Tibial nerve (tissue), 3 donors: ENCODE measurements around the gene SYNJ2.

Source experiments
- CTCF ChIP-seq, 5 experiments: fragments of 200-600 bp in 3 of 5; fragments of 450-650 bp in 2 of 5; sonication (generic) in 3 of 5; IDR thresholded peaks; one replicate each; pipeline ENCODE4 v1.5.1; 2016 to 2019; ENCODE audit warnings: antibody characterized with exemption in 5 of 5, mild to moderate bottlenecking in 3 of 5, moderate library complexity in 2 of 5
- POLR2A ChIP-seq, 2 donors: fragments of 450-650 bp; IDR thresholded peaks; one replicate each; pipeline ENCODE4 v1.6.1; 2017; ENCODE audit warnings: antibody characterized with exemption in 2 of 2, mild to moderate bottlenecking in 2 of 2, moderate library complexity in 2 of 2

GRCh38 chr6:158049055-158050028 is 67.7 kb downstream of the SYNJ2 start:
- TF ChIP-seq CTCF (IDR thresholded peaks at IDR 0.05) = no peak
- no peak for TF ChIP-seq POLR2A (IDR thresholded peaks at IDR 0.05)
